ENCODE measurements around the gene KRTAP10-6. TPM values are rescaled to one million over a fixed set of nuclear protein-coding genes. Genes with fewer than 3 reads are reported as not detected.
A peak's percentile ranks its signal among the peaks of the same experiment; 100 is the strongest.
"Not testable (repeated sequence)": the region's sequence is repeated elsewhere in the genome, so short reads cannot be mapped to it uniquely, and the experiment has no call there.

The KRTAP10-6 gene
- total and polyA plus RNA-seq, 2 donors from 2014 or later: not detected

DNA sequence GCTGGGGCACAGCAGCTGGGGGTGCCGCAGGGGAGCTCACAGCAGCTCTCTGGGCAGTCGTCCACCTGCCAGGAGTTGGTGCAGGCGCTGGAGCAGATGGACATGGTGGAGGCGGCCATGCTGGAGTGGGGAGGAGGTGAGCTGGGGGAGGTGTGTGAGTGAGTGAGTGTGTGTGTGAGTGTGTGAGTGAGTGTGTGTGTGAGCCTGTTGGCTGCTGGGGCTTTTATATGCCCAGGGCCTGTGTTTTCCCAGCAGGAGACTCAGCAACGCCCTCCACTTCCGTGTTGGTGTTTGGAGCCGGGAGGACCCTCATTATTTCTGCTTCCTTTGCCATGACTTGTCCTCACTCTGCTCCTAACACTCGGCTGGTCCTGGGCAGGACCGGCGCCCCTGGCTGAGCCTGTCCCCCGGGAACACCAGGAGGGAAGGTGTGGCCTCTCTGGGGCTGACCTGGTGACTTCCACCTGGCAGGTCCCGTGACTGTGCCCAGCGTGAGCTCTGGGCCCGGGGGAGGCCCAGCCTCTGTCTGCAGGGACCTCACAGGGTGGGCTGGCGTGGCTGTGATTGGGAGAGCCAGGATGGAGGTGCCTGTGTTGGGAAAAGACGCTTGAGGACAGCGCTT lies 40.9 kb downstream of the KRTAP10-6 start, which contains the start of gene KRTAP10-2:
TSS of gene KRTAP10-2 (minus strand) at position 166 of the 622 bp plus-strand sequence. CDS start at position 119, 47 bp downstream.
- Histone ChIP-seq H3K36me3 (ENCODE audit: control insufficient read depth in 2 of 3, insufficient read depth in 3 of 3, low read length in 3 of 3) (no peaks in the 10 kb centered on the region), H3K4me1 (ENCODE audit: control insufficient read depth in 2 of 3, insufficient read depth in 2 of 3, low read depth in 1 of 3, low read length in 3 of 3) (no peaks in the 10 kb centered on the region), H3K4me3 (ENCODE audit: low read length in 3 of 3) (no peak within 1 kb of the TSS), H3K27me3 (ENCODE audit: control insufficient read depth, insufficient read depth, low read length) (no peaks in the 10 kb centered on the region), H3K27ac (ENCODE audit: low read depth in 2 of 2, low read length in 2 of 2) (no peak within 1 kb of the TSS), H3K9me3 (ENCODE audit: control insufficient read depth in 2 of 3, insufficient read depth in 1 of 3, low read length in 3 of 3) (no peaks in the 10 kb centered on the region), H3K9ac (ENCODE audit: low read length in 3 of 3) (no peak within 1 kb of the TSS)
- TF ChIP-seq, protein P1, sequence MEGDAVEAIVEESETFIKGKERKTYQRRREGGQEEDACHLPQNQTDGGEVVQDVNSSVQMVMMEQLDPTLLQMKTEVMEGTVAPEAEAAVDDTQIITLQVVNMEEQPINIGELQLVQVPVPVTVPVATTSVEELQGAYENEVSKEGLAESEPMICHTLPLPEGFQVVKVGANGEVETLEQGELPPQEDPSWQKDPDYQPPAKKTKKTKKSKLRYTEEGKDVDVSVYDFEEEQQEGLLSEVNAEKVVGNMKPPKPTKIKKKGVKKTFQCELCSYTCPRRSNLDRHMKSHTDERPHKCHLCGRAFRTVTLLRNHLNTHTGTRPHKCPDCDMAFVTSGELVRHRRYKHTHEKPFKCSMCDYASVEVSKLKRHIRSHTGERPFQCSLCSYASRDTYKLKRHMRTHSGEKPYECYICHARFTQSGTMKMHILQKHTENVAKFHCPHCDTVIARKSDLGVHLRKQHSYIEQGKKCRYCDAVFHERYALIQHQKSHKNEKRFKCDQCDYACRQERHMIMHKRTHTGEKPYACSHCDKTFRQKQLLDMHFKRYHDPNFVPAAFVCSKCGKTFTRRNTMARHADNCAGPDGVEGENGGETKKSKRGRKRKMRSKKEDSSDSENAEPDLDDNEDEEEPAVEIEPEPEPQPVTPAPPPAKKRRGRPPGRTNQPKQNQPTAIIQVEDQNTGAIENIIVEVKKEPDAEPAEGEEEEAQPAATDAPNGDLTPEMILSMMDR (IDR thresholded peaks at IDR 0.05; ENCODE audit: borderline replicate concordance, extremely low read depth, insufficient read depth): no peak
- peak in 2 of 5 donors; percentile 48 to 51 for DNase-seq
- intact Hi-C loops (cut with DNase I): no loop called here
- no peak for FAIRE-seq

DNA sequence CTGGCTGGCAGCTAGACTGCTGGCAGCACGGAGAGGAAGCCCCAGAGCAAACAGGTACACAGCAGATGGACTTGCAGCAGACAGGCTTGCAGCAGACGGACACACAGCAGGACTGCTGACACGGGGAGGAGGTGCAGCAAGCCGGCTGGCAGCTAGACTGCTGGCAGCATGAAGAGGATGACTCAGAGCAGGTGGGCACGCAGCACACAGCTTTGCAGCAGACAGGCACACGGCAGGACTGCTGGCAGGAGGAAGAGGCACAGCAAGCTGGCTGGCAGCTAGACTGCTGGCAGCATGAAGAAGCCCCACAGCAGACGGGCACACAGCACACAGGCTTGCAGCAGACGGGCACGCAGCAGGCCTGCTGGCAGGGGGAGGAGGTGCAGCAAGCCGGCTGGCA lies 41.5 kb downstream of the KRTAP10-6 start:
- H3K9me3 ChIP-seq (ENCODE audit: control insufficient read depth in 2 of 3, insufficient read depth in 1 of 3, low read length in 3 of 3): no peaks in the 10 kb centered on the region
- H3K4me1 ChIP-seq (ENCODE audit: control insufficient read depth in 2 of 3, insufficient read depth in 2 of 3, low read depth in 1 of 3, low read length in 3 of 3): no peaks in the 10 kb centered on the region
- DNase-seq (peak in 1 of 5 donors; percentile 23), FAIRE-seq (no peak)
- no peak overlapping the region for H3K27ac ChIP-seq (ENCODE audit: low read depth in 2 of 2, low read length in 2 of 2)
- no peaks in the 10 kb centered on the region for H3K36me3 ChIP-seq (ENCODE audit: control insufficient read depth in 2 of 3, insufficient read depth in 3 of 3, low read length in 3 of 3)
- intact Hi-C loops (cut with DNase I): no loop called here
- TF ChIP-seq, protein P1 (IDR thresholded peaks at IDR 0.05; ENCODE audit: borderline replicate concordance, extremely low read depth, insufficient read depth): no peak
- H3K9ac ChIP-seq (ENCODE audit: low read length in 3 of 3): no peak overlapping the region
- no peaks in the 10 kb centered on the region for H3K27me3 ChIP-seq (ENCODE audit: control insufficient read depth, insufficient read depth, low read length)
- no peak overlapping the region for H3K4me3 ChIP-seq (ENCODE audit: low read length in 3 of 3)

DNA sequence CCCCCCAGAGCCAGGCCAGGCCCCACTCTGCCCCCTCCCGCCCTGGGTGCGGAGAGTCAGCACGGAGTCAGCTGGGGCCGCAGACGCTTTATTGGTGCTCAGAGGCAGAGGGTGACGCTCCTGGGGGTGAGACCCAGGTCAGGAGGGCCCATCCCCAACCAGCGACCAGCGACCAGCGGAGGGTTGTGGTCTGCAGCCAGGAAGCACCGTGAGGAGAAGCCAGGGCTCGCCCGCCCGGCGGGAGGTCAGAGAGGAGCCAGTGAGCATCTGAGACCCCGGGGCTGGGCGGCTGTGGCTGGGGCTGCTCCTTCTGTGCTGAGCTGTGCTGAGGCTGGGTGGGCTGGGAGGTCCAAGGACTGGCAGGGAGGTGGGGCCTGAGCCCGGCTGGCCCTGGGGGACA lies 42.0 kb downstream of the KRTAP10-6 start:
- H3K36me3 ChIP-seq (ENCODE audit: control insufficient read depth in 2 of 3, insufficient read depth in 3 of 3, low read length in 3 of 3); intact Hi-C loops (cut with DNase I); H3K27ac ChIP-seq (ENCODE audit: low read depth in 2 of 2, low read length in 2 of 2); H3K9ac ChIP-seq (ENCODE audit: low read length in 3 of 3); H3K4me1 ChIP-seq (ENCODE audit: control insufficient read depth in 2 of 3, insufficient read depth in 2 of 3, low read depth in 1 of 3, low read length in 3 of 3); FAIRE-seq; H3K27me3 ChIP-seq (ENCODE audit: control insufficient read depth, insufficient read depth, low read length); H3K9me3 ChIP-seq (ENCODE audit: control insufficient read depth in 2 of 3, insufficient read depth in 1 of 3, low read length in 3 of 3); H3K4me3 ChIP-seq (ENCODE audit: low read length in 3 of 3): not testable (repeated sequence)
- peak in 2 of 5 donors; percentile 32 to 52 for DNase-seq

DNA sequence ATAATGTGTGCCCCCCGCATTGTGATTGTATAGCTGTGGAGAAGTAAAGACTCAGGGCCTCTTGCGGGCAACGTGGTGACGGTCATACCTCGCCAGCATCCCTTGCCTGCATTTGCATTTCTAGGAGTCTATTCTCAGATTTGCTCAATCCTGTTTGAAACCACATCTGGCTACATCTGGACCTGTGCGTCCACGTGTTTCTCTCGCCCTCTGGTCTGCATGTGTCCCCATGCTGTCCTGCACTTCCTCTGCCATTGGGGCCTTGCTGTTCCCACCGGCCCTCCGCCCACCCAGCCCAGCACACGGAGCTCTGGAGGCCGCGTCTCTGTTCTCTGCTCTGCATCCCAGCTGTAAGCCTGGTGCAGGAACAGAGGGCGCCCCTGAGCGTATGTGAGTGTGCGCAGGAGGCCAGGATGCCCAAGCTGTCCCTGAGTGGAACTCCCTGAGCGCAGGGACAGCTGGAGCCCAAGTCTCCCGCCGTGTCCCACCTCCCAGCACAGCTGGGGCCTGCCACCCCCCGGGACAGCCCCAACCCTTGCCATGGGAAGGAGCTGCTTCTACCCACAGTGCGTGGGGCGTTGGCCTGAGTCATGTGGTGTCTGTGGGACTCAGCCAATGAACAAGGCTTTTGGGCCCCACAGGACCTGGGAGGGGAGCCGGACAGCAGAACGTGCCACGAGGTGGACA lies 42.6 kb downstream of the KRTAP10-6 start:
- no peak for FAIRE-seq
- intact Hi-C loops (cut with DNase I): no loop called here
- Histone ChIP-seq H3K36me3 (ENCODE audit: control insufficient read depth in 2 of 3, insufficient read depth in 3 of 3, low read length in 3 of 3) (no peaks in the 10 kb centered on the region), H3K4me3 (ENCODE audit: low read length in 3 of 3) (no peak overlapping the region), H3K9ac (ENCODE audit: low read length in 3 of 3) (no peak overlapping the region), H3K4me1 (ENCODE audit: control insufficient read depth in 2 of 3, insufficient read depth in 2 of 3, low read depth in 1 of 3, low read length in 3 of 3) (no peaks in the 10 kb centered on the region), H3K27ac (ENCODE audit: low read depth in 2 of 2, low read length in 2 of 2) (no peak overlapping the region), H3K27me3 (ENCODE audit: control insufficient read depth, insufficient read depth, low read length) (no peaks in the 10 kb centered on the region), H3K9me3 (ENCODE audit: control insufficient read depth in 2 of 3, insufficient read depth in 1 of 3, low read length in 3 of 3) (no peaks in the 10 kb centered on the region)
- DNase-seq: peak in 1 of 5 donors; percentile 52
- TF ChIP-seq, protein P1 (IDR thresholded peaks at IDR 0.05; ENCODE audit: borderline replicate concordance, extremely low read depth, insufficient read depth): no peak

Data from kidney (tissue), 14 donors.